Thyroid gland (tissue), 4 donors: ENCODE data around the gene CCNG1.

Experiments
- POLR2A ChIP-seq, 2 donors: fragments of 450-650 bp; IDR thresholded peaks; one replicate each; pipeline ENCODE4 v1.6.1; 2017; ENCODE audit warnings: antibody characterized with exemption in 2 of 2, mild to moderate bottlenecking in 2 of 2, moderate library complexity in 1 of 2
- TF ChIP-seq, protein P1 (sequence below), 6 experiments: fragments of 200-600 bp in 3 of 6; fragments of 450-650 bp in 3 of 6; sonication (generic) in 3 of 6; IDR thresholded peaks; one replicate each; pipeline ENCODE4 v1.5.1; 2016 to 2019; ENCODE audit warnings: antibody characterized with exemption in 6 of 6, mild to moderate bottlenecking in 2 of 6, inconsistent platforms in 1 of 6, moderate library complexity in 1 of 6

DNA sequence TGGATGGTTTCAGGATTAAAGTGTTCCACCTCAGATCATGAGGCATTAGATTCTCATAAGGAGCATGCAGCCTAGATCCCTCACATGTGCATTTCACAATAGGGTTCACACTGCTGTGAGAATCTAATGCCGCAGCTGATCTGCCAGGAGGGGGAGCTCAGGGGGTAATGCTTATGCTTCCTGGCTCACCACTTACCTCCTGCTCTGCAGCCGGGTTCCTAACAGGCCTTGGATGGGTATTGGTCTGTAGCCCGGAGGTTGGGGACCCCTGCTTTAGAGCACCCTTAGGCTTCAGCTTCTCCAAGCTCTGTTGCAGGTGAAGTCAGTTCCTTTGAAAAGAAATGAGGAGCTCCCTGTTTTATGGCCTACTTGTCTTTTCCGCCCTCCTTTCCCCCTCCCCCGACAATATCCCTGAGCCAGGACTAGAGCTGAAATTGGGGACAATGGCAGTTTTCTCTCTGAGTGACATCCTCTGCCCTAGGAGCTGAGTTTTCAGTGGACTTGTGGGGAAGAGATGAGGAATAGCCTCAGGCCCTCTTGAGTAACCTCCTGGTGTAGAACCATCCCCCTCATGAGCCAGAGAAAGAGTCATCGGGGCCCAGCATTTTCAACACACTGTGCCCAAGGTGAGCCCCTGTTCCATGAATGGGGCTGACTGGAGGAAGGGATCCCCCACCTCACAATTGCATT is 51.8 kb downstream of the CCNG1 start:
- TF ChIP-seq, protein P1, sequence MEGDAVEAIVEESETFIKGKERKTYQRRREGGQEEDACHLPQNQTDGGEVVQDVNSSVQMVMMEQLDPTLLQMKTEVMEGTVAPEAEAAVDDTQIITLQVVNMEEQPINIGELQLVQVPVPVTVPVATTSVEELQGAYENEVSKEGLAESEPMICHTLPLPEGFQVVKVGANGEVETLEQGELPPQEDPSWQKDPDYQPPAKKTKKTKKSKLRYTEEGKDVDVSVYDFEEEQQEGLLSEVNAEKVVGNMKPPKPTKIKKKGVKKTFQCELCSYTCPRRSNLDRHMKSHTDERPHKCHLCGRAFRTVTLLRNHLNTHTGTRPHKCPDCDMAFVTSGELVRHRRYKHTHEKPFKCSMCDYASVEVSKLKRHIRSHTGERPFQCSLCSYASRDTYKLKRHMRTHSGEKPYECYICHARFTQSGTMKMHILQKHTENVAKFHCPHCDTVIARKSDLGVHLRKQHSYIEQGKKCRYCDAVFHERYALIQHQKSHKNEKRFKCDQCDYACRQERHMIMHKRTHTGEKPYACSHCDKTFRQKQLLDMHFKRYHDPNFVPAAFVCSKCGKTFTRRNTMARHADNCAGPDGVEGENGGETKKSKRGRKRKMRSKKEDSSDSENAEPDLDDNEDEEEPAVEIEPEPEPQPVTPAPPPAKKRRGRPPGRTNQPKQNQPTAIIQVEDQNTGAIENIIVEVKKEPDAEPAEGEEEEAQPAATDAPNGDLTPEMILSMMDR (IDR thresholded peaks at IDR 0.05), result no peak
- no peak for TF ChIP-seq POLR2A (IDR thresholded peaks at IDR 0.05)
